Left lung (tissue), 10 donors: ENCODE data around the gene GPR158. TPM values are rescaled to one million over a fixed set of nuclear protein-coding genes. Genes with fewer than 3 reads are reported as not detected.

Source experiments
- ATAC-seq: fragments of 200-7000 bp; cut with Tn5 transposase; one replicate; pipeline ENCODE4 v1.9.1; 2020; ENCODE audit warnings: moderate library complexity
- DNase-seq, 4 donors: peaks; one replicate each; pipeline ENCODE4 v3.0.0-alpha.2; 2013 to 2020
- H3K27ac ChIP-seq, 2 donors: fragments of 200-600 bp; sonication (generic) in 1 of 2; one replicate each; pipeline versions ENCODE4 v1.5.0 to v1.8.0; 2020 to 2021
- H3K27me3 ChIP-seq, 2 donors: fragments of 200-600 bp; sonication (generic) in 1 of 2; one replicate each; pipeline versions ENCODE4 v1.5.0 to v1.8.0; 2020 to 2021
- H3K36me3 ChIP-seq, 2 donors: fragments of 200-600 bp; sonication (generic) in 1 of 2; one replicate each; pipeline versions ENCODE4 v1.5.0 to v1.8.0; 2020 to 2021
- H3K4me1 ChIP-seq, 2 donors: fragments of 200-600 bp; one replicate each; pipeline ENCODE4 v1.8.0; 2021
- H3K4me3 ChIP-seq, 2 donors: fragments of 200-600 bp; sonication (generic) in 1 of 2; one replicate each; pipeline versions ENCODE4 v1.5.0 to v1.8.0; 2020 to 2021; ENCODE audit warnings: mild to moderate bottlenecking in 1 of 2
- H3K9me3 ChIP-seq, 2 donors: fragments of 200-600 bp; sonication (generic) in 1 of 2; one replicate each; pipeline versions ENCODE4 v1.5.0 to v1.8.0; 2020 to 2021
- intact Hi-C, 2 donors: fragments of 100-400 bp; cut with DNase I; formaldehyde crosslinking; loops; one replicate each; pipeline versions ENCODE4 v1.11.2 to v1.14.2; 2022
- polyA plus RNA-seq, 6 donors: library from polyadenylated mRNA; unstranded; fragments of 120-200 nt; gene quantifications; one replicate each; pipeline ENCODE4 v1.2.1, GENCODE V29; 2013; ENCODE audit not compliant: insufficient read length in 6 of 6
- total RNA-seq, 2 donors: library from RNA; stranded (reverse); fragmentation: NEBNext Ultra II Directional; extraction: Animal tissue kit (Norgen Biotek cat#: 25700); gene quantifications; one replicate each; pipeline ENCODE4 v1.2.1, GENCODE V29; 2021
- TF ChIP-seq, protein P1 (sequence below), 2 donors: fragments of 200-600 bp; sonication (generic) in 1 of 2; IDR thresholded peaks; one replicate each; pipeline versions ENCODE4 v1.5.0 to v1.8.0; 2021; ENCODE audit warnings: antibody characterized with exemption in 2 of 2
- donor health status: DM: no; HTN: yes; CAD: no.
- donor health status: DM: no; HTN: no; CAD: no.

Gene GPR158
- total and polyA plus RNA-seq, 8 donors = 0.05 to 1.5 (median 0.88) TPM

DNA sequence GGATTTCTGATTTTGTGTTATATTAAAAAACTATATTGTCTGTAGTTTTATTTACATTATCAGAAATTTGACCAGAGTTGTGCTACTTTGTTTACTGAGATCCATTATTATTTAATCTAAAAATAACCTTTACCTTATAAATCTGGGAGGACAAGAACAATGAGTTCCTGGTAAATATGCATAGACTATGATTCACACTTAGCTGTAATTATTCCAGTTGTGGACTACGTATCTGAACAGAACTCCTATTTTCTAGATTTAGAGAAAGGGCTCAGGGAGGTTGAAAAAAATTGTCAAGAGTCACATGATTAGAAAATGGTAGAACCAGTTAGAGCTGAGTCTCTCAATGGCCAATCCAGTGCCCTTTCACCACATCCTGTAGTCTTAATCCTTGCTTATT lies 4.2 kb upstream of the GPR158 start:
- intact Hi-C loops = no loop called here
- no peak overlapping the region for H3K27ac ChIP-seq
- TF ChIP-seq, protein P1, sequence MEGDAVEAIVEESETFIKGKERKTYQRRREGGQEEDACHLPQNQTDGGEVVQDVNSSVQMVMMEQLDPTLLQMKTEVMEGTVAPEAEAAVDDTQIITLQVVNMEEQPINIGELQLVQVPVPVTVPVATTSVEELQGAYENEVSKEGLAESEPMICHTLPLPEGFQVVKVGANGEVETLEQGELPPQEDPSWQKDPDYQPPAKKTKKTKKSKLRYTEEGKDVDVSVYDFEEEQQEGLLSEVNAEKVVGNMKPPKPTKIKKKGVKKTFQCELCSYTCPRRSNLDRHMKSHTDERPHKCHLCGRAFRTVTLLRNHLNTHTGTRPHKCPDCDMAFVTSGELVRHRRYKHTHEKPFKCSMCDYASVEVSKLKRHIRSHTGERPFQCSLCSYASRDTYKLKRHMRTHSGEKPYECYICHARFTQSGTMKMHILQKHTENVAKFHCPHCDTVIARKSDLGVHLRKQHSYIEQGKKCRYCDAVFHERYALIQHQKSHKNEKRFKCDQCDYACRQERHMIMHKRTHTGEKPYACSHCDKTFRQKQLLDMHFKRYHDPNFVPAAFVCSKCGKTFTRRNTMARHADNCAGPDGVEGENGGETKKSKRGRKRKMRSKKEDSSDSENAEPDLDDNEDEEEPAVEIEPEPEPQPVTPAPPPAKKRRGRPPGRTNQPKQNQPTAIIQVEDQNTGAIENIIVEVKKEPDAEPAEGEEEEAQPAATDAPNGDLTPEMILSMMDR (IDR thresholded peaks at IDR 0.05) = no peak
- H3K9me3 ChIP-seq = no peaks in the 10 kb centered on the region
- DNase-seq = no peak
- no peak overlapping the region for H3K4me3 ChIP-seq
- H3K36me3 ChIP-seq = no peaks in the 10 kb centered on the region
- H3K27me3 ChIP-seq = peaks cover 7 to 42% of the 10 kb centered on the region in 2 donors
- H3K4me1 ChIP-seq = peaks cover 0 to 4% of the 10 kb centered on the region in 2 donors
- no peak for ATAC-seq

DNA sequence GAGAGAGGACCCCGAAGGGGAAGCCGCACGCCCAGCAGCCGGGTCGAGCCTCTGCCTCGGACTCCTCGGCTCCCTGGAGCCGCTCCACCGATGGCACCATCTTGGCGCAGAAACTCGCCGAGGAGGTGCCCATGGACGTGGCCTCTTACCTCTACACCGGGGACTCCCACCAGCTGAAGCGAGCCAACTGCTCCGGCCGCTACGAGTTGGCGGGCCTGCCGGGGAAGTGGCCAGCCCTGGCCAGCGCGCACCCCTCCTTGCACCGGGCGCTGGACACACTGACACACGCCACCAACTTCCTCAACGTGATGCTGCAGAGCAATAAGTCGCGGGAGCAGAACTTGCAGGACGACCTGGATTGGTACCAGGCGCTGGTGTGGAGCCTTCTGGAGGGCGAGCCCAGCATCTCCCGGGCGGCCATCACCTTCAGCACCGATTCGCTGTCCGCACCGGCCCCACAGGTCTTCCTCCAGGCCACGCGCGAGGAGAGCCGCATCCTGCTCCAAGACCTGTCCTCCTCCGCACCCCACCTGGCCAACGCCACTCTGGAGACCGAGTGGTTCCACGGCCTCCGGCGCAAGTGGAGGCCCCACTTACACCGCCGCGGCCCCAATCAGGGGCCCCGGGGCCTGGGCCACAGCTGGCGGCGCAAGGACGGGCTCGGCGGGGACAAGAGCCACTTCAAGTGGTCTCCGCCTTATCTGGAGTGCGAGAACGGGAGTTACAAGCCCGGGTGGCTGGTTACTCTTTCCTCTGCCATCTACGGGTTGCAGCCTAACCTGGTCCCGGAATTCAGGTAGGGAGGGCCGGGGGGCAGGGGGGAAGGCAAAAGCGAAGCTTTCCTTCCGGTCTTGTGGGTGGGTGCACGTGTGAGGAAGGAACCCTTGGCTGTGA lies 973 bp downstream of the GPR158 start:
- TF ChIP-seq, protein P1 (IDR thresholded peaks at IDR 0.05) = no peak
- H3K4me3 ChIP-seq = no peak overlapping the region
- peaks cover 0 to 4% of the 10 kb centered on the region in 2 donors for H3K4me1 ChIP-seq
- H3K36me3 ChIP-seq = no peaks in the 10 kb centered on the region
- H3K27me3 ChIP-seq = peaks cover 32 to 84% of the 10 kb centered on the region in 2 donors
- ATAC-seq (peak; percentile 64), DNase-seq (peak in 2 of 4 donors; percentile 21 to 72)
- intact Hi-C loops = no loop called here
- H3K27ac ChIP-seq = no peak overlapping the region
- no peaks in the 10 kb centered on the region for H3K9me3 ChIP-seq

DNA sequence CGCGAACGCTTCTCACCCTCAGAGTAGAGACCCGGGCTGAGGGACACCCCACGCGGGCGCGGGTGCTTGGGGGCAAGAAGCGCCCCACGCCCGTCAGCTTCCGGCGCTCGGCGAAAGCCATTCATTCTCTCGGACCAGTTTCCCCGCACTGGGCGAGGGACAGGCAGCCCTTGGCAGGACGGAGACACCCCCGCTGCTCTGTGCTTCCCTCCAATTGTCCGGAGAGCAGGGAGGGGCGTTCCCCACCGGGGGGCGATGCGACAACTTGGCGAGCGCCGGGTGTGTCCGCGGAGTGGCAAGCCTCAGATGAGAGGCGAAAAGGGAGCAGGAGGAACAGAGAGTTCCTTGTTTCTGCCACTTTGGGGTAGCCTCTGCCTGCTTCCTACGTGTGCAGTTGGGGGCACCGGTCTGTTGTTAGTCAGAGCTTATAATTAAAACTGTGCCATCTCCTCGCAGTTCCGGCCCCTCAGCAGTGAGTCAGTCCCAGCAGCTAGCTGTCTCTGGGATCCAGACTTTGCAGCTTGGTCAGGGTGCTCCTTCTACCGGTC lies 1.7 kb downstream of the GPR158 start:
- intact Hi-C loops = no loop called here
- TF ChIP-seq, protein P1 (IDR thresholded peaks at IDR 0.05) = no peak
- Histone ChIP-seq H3K4me3 (no peak overlapping the region), H3K36me3 (no peaks in the 10 kb centered on the region), H3K4me1 (peaks cover 0 to 4% of the 10 kb centered on the region in 2 donors), H3K9me3 (no peaks in the 10 kb centered on the region), H3K27me3 (peaks cover 32 to 84% of the 10 kb centered on the region in 2 donors), H3K27ac (no peak overlapping the region)
- ATAC-seq (no peak), DNase-seq (peak in 2 of 4 donors; percentile 0 to 72)

DNA sequence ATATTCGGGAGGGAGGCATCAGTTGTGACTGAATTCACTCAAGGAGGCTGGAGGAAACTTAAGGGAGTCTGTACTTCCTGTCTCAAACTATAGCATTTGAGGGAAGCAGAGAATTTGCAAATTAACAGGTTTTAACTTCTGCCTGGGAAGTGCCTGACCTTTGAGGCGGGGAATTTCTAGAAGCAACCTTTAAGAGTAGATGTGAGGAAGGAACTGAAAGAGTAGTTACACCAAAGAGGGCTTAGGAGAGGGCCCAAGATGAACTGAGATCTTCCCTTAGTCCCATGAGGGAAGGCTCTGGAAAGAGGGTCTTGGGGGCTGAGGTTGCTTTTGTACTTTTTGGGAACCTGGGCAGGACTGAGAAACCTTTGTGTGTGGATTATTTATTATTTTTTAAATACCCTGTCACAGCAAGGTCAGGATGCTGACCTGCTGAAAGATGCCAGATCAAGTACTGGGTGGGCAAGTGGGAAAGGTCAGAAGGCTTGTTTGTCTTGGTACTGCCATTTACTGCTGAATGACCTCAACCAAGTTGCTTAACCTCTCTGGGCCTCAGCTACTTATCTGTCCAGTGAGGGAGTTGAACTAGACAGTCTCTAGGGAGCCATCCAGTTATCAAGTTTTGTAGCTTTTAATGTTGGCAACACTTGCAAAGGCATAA lies 2.4 kb downstream of the GPR158 start:
- Histone ChIP-seq H3K27ac (no peak overlapping the region), H3K36me3 (no peaks in the 10 kb centered on the region), H3K9me3 (no peaks in the 10 kb centered on the region), H3K4me3 (no peak overlapping the region), H3K27me3 (peaks cover 32 to 77% of the 10 kb centered on the region in 2 donors), H3K4me1 (peaks cover 0 to 4% of the 10 kb centered on the region in 2 donors)
- ATAC-seq (no peak), DNase-seq (no peak)
- intact Hi-C loops = no loop called here
- TF ChIP-seq, protein P1 (IDR thresholded peaks at IDR 0.05) = no peak

DNA sequence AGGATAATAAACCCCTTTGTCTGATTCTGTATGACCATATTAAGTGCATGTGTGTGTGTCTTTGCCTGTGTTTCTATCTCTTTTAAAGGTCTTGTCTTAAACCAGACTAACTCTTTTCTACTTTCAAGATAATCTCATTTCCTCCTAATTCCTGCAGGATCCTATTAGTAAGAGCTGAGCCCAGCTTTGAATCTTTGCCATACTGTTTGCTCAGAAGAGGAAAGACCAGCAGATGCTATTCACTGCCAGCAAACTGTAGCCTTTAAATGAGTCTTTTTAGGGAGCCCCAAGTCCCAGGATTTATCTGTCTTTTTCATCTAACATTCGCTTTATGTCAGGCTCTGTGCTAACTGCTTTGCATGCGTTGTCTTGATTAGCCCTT lies 2.9 kb downstream of the GPR158 start:
- TF ChIP-seq, protein P1 (IDR thresholded peaks at IDR 0.05) = no peak
- peaks cover 32 to 72% of the 10 kb centered on the region in 2 donors for H3K27me3 ChIP-seq
- H3K27ac ChIP-seq = no peak overlapping the region
- intact Hi-C loops = no loop called here
- H3K4me3 ChIP-seq = no peak overlapping the region
- ATAC-seq (no peak), DNase-seq (no peak)
- no peaks in the 10 kb centered on the region for H3K9me3 ChIP-seq
- H3K4me1 ChIP-seq = peaks cover 0 to 4% of the 10 kb centered on the region in 2 donors
- H3K36me3 ChIP-seq = no peaks in the 10 kb centered on the region
